GM18870 (cell line): Measurements from ENCODE around the gene FGFBP2.

Experiments
- ATAC-seq: cut with Tn5 transposase; IDR thresholded peaks from one replicate; pipeline ENCODE4 v1.9.1; 2021; ENCODE audit warnings: moderate library complexity; ENCODE audit not compliant: unreplicated experiment

Gene FGFBP2

GRCh38 chr4:15963001-15963451 lies at the start of gene FGFBP2:
Gene FGFBP2, minus strand, starts transcription at chr4:15963175. Its CDS starts 46 bp downstream, at chr4:15963129.
- peak; percentile 54 for ATAC-seq

- ATAC-seq, result no peak
Measured at GRCh38 chr4:16011173-16011572, 48.2 kb upstream of the FGFBP2 start.

- ATAC-seq, result no peak
Measured at GRCh38 chr4:16009153-16009552, 46.2 kb upstream of the FGFBP2 start.

- ATAC-seq, result no peak
Measured at GRCh38 chr4:16007471-16008095, 44.6 kb upstream of the FGFBP2 start.

GRCh38 chr4:16006771-16007446 lies 43.9 kb upstream of the FGFBP2 start:
- ATAC-seq, result no peak

- ATAC-seq, result no peak
Measured at GRCh38 chr4:16005676-16006075, 42.7 kb upstream of the FGFBP2 start.

- peak; percentile 97 for ATAC-seq
Measured at GRCh38 chr4:16001484-16001858, 38.5 kb upstream of the FGFBP2 start.

GRCh38 chr4:16000708-16001483 lies 37.9 kb upstream of the FGFBP2 start:
- no peak for ATAC-seq

GRCh38 chr4:15996773-15997172 lies 33.8 kb upstream of the FGFBP2 start:
- no peak for ATAC-seq

GRCh38 chr4:15995826-15996225 lies 32.9 kb upstream of the FGFBP2 start:
- ATAC-seq, result no peak

GRCh38 chr4:15992167-15992485 lies 29.2 kb upstream of the FGFBP2 start:
- ATAC-seq, result no peak

- ATAC-seq, result no peak
Measured at GRCh38 chr4:15990570-15991285, 27.8 kb upstream of the FGFBP2 start.

GRCh38 chr4:15989424-15989823 lies 26.4 kb upstream of the FGFBP2 start:
- ATAC-seq, result no peak

GRCh38 chr4:15988222-15988621 lies 25.2 kb upstream of the FGFBP2 start:
- no peak for ATAC-seq

- ATAC-seq, result no peak
Measured at GRCh38 chr4:15986907-15987306, 23.9 kb upstream of the FGFBP2 start.

GRCh38 chr4:15983610-15984009 lies 20.6 kb upstream of the FGFBP2 start:
- ATAC-seq, result no peak

GRCh38 chr4:15982842-15983524 lies 20.0 kb upstream of the FGFBP2 start:
- no peak for ATAC-seq

GRCh38 chr4:15976456-15977447 lies 13.8 kb upstream of the FGFBP2 start:
- ATAC-seq, result no peak

GRCh38 chr4:15971068-15971801 lies 8.3 kb upstream of the FGFBP2 start:
- ATAC-seq, result no peak
